Chondrocyte (in vitro differentiated cells): Measurements from ENCODE around the gene EHMT2. TPM values are rescaled to one million over a fixed set of nuclear protein-coding genes. Genes with fewer than 3 reads are reported as not detected.
"Not testable (repeated sequence)": the region's sequence is repeated elsewhere in the genome, so short reads cannot be mapped to it uniquely, and the experiment has no call there.

Experiments used
- DNase-seq: peaks from one replicate; pipeline ENCODE4 v3.0.0; 2021; ENCODE audit warnings: mixed read lengths, low spot score
- H3K27ac Mint-ChIP-seq: one replicate; pipeline ENCODE4 v1.8.0; 2021; ENCODE audit warnings: mild to moderate bottlenecking, moderate library complexity, mixed read lengths; ENCODE audit not compliant: unreplicated experiment
- H3K27me3 Mint-ChIP-seq: 2 replicates; pipeline ENCODE4 v1.8.0; 2021; ENCODE audit warnings: low read depth, mixed read lengths
- H3K36me3 Mint-ChIP-seq: 2 replicates; pipeline ENCODE4 v1.8.0; 2021; ENCODE audit warnings: low read depth, mixed read lengths
- H3K4me1 Mint-ChIP-seq: 2 replicates; pipeline ENCODE4 v1.8.0; 2021; ENCODE audit warnings: low read depth, mild to moderate bottlenecking, mixed read lengths
- H3K4me3 Mint-ChIP-seq: one replicate; pipeline ENCODE4 v1.8.0; 2021; ENCODE audit warnings: mild to moderate bottlenecking, moderate library complexity, mixed read lengths; ENCODE audit not compliant: unreplicated experiment
- H3K9me3 Mint-ChIP-seq: 2 replicates; pipeline ENCODE4 v1.8.0; 2021; ENCODE audit warnings: low read depth, mixed read lengths
- total RNA-seq: library from RNA; stranded (reverse); gene quantifications from 3 replicates; pipeline ENCODE4 v1.2.1, GENCODE V29; 2021
- TF ChIP-seq, protein P1 (sequence below): fragments of 200-600 bp; sonication (generic); IDR thresholded peaks from 2 replicates; pipeline ENCODE4 v1.5.0; 2021; ENCODE audit warnings: antibody characterized with exemption, mild to moderate bottlenecking, moderate library complexity

Gene EHMT2
- total RNA-seq, 1 donor from 2014 or later: 37.7 TPM

DNA sequence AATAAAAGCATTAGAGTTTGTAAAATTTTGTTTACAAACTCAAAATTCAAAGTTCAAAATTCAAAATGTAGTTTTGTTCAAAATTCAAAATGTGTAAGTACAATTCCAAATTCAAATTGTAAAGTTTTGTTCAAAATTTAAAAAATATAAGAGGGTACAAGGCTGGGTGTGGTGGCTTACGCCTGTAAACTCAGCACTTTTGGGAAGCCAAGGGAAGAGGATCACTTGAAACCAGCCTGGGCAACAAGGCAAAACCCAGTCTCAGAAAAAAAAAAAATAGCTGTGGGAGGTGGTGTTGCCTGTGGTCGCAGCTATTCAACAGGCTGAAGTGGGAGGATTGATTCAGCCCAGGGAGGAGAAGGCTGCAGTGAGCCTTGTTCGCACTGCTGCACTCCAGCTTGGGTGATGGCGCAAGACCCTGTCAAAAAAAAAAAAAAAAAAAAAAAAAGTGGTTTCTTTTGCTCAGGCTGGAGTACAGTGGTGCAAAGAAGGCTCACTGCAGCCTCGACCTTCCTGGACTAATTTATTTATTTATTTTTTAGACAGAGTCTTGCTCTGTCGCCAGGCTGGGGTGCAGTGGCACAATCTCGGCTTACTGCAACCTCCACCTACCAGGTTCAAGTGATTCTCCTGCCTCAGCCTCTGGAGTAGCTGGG, 9.8 kb upstream of the EHMT2 start:
- Mint-ChIP-seq H3K27ac (no peak overlapping the region), H3K9me3 (no peaks in the 10 kb centered on the region), H3K36me3 (no peaks in the 10 kb centered on the region), H3K4me3 (no peak overlapping the region), H3K27me3 (no peaks in the 10 kb centered on the region), H3K4me1 (peaks cover 31% of the 10 kb centered on the region)
- DNase-seq: no peak
- TF ChIP-seq, protein P1, sequence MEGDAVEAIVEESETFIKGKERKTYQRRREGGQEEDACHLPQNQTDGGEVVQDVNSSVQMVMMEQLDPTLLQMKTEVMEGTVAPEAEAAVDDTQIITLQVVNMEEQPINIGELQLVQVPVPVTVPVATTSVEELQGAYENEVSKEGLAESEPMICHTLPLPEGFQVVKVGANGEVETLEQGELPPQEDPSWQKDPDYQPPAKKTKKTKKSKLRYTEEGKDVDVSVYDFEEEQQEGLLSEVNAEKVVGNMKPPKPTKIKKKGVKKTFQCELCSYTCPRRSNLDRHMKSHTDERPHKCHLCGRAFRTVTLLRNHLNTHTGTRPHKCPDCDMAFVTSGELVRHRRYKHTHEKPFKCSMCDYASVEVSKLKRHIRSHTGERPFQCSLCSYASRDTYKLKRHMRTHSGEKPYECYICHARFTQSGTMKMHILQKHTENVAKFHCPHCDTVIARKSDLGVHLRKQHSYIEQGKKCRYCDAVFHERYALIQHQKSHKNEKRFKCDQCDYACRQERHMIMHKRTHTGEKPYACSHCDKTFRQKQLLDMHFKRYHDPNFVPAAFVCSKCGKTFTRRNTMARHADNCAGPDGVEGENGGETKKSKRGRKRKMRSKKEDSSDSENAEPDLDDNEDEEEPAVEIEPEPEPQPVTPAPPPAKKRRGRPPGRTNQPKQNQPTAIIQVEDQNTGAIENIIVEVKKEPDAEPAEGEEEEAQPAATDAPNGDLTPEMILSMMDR: no peak

DNA sequence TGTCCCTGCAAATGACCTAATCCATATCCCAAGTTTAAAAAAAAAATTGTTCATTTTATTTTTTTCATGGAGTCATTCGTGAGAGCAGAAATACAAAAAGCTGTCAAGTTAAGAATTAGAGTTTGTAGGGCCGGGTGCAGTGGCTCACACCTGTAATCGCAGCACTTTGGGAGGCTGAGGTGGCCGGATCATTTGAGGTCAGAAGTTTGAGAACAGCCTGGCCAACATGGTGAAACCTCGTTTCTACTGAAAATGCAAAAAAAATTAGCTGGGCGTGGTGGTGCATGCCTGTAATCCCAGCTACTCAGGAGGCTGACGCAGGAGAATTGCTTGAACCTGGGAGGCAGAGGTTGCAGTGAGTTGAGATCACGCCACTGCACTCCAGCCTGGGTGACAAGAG, 9.2 kb upstream of the EHMT2 start:
- H3K4me3 Mint-ChIP-seq, H3K36me3 Mint-ChIP-seq, H3K27ac Mint-ChIP-seq, DNase-seq, H3K9me3 Mint-ChIP-seq, H3K27me3 Mint-ChIP-seq: not testable (repeated sequence)
- H3K4me1 Mint-ChIP-seq: peaks cover 26% of the 10 kb centered on the region

DNA sequence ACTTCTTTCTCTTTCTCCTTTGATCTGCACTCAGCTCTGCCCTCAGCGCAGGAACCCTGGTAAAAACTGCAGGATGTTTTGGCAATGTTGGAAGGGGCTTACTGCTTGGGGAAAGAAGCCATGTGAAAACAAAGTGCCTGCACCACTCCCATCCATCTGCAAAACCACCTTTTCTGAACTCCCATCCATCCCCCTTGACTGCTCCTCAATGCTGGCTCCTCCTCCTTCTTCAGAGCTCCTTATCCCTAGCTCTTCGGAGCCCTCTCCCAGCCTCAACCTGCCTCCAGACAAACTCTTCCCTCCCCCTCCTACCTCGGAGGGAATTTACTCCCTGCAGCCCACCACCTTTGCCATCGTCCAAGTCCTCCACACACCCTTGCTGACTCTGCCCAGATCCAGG, 8.6 kb upstream of the EHMT2 start:
- Mint-ChIP-seq H3K27ac (no peak overlapping the region), H3K36me3 (no peaks in the 10 kb centered on the region), H3K4me1 (peaks cover 21% of the 10 kb centered on the region), H3K4me3 (no peak overlapping the region), H3K27me3 (no peaks in the 10 kb centered on the region), H3K9me3 (no peaks in the 10 kb centered on the region)
- TF ChIP-seq, protein P1: no peak
- DNase-seq: no peak

DNA sequence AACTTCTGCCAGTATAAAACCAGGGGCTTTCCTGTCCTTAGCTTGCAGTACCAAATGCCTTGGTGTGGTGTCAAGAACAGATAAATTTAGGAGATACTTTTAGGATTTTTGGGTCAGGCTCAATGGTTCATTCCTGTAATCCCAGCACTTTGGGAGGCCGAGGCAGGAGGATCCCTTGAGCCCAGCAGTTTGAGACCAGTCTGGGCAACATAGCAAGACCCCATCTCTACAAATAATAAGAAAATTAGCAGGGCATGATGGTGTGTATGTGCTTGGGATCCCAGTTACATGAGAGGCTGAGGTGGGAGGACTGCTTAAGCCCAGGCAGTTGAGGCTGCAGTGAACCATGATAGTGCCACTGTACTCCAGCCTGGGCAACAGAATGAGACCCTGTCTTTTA, 7.5 kb upstream of the EHMT2 start:
- Mint-ChIP-seq H3K4me1 (peaks cover 17% of the 10 kb centered on the region), H3K27ac (no peak overlapping the region), H3K9me3 (no peaks in the 10 kb centered on the region), H3K4me3 (no peak overlapping the region), H3K27me3 (no peaks in the 10 kb centered on the region), H3K36me3 (no peaks in the 10 kb centered on the region)
- TF ChIP-seq, protein P1: no peak
- no peak for DNase-seq

DNA sequence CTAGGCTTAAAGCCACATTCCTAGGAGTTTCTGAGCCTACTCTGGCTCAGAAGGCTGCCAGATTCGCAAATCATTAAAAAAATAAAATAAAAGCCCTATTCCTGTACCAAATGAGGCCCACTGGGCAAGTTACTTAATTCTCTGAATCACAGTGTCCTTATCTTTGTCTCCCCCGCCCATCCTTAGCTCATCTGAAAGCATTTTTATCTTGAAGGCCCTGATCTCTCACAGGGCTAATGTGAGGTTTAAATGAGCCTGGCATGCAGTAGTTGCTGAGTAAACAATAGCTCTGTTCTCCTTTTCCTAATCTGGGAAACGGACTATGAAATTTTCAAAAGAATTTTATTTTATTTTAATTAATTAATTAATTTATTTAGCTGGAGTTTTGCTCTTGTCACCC, 6.5 kb upstream of the EHMT2 start:
- Mint-ChIP-seq H3K4me1 (peaks cover 23% of the 10 kb centered on the region), H3K36me3 (no peaks in the 10 kb centered on the region), H3K27ac (no peak overlapping the region), H3K27me3 (no peaks in the 10 kb centered on the region), H3K4me3 (no peak overlapping the region), H3K9me3 (no peaks in the 10 kb centered on the region)
- no peak for DNase-seq
- TF ChIP-seq, protein P1: no peak
